Natural killer cell (primary cell): ENCODE data around the gene PPIF. TPM values are rescaled to one million over a fixed set of nuclear protein-coding genes. Genes with fewer than 3 reads are reported as not detected.

ENCODE experiments used
- ATAC-seq, 3 donors: fragments of 150-1000 bp in 2 of 3; fragments of 200-7000 bp in 1 of 3; cut with Tn5 transposase; 1 replicate in 1 of 3; 2 replicates in 2 of 3; pipeline ENCODE4 v1.10.0; 2021; ENCODE audit warnings: mild to moderate bottlenecking in 2 of 3, moderate library complexity in 2 of 3
- DNase-seq, 2 donors: peaks; one replicate each; pipeline versions ENCODE4 v3.0.0 to v3.0.0-alpha.2; 2013 to 2021; ENCODE audit warnings: mixed read lengths in 1 of 2
- H3K27ac ChIP-seq: one replicate; pipeline ENCODE4 v1.5.1; 2013; ENCODE audit warnings: mild to moderate bottlenecking, low read length
- H3K27me3 ChIP-seq: one replicate; pipeline ENCODE4 v1.6.1; 2013; ENCODE audit warnings: low read length; ENCODE audit not compliant: control insufficient read depth, insufficient read depth
- H3K36me3 ChIP-seq: one replicate; pipeline ENCODE4 v1.6.1; 2013; ENCODE audit warnings: low read length; ENCODE audit not compliant: control insufficient read depth, insufficient read depth
- H3K4me1 ChIP-seq: one replicate; pipeline ENCODE4 v1.6.1; 2013; ENCODE audit warnings: low read length; ENCODE audit not compliant: control insufficient read depth, insufficient read depth
- H3K4me3 ChIP-seq: one replicate; pipeline ENCODE4 v1.5.1; 2013; ENCODE audit warnings: low read length
- H3K9me3 ChIP-seq: one replicate; pipeline ENCODE4 v1.6.1; 2013; ENCODE audit warnings: low read length; ENCODE audit not compliant: control insufficient read depth, insufficient read depth
- H3K27ac Mint-ChIP-seq, 2 donors: one replicate each; pipeline ENCODE4 v1.8.0; 2022; ENCODE audit warnings: mild to moderate bottlenecking in 2 of 2, mixed read lengths in 2 of 2, moderate library complexity in 1 of 2
- H3K27me3 Mint-ChIP-seq, 2 donors: one replicate each; pipeline ENCODE4 v1.8.0; 2022; ENCODE audit warnings: low read depth in 2 of 2, mixed read lengths in 2 of 2
- H3K36me3 Mint-ChIP-seq: one replicate; pipeline ENCODE4 v1.8.0; 2022; ENCODE audit warnings: mixed read lengths
- H3K4me1 Mint-ChIP-seq, 2 donors: one replicate each; pipeline ENCODE4 v1.8.0; 2022; ENCODE audit warnings: mixed read lengths in 2 of 2
- H3K4me3 Mint-ChIP-seq: one replicate; pipeline ENCODE4 v1.8.0; 2022; ENCODE audit warnings: mild to moderate bottlenecking, moderate library complexity, mixed read lengths
- H3K9me3 Mint-ChIP-seq, 2 donors: one replicate each; pipeline ENCODE4 v1.8.0; 2022; ENCODE audit warnings: mixed read lengths in 2 of 2
- CTCF ChIP-seq: fragments of 200-600 bp; IDR thresholded peaks from one replicate; pipeline ENCODE4 v1.8.0; 2022; ENCODE audit warnings: antibody characterized with exemption
- WGBS: methylation state at CpG from one replicate; pipeline ENCODE4 v1.1.7; 2013; ENCODE audit warnings: missing lambda C conversion rate; ENCODE audit not compliant: insufficient coverage; 5-methylcytosine and 5-hydroxymethylcytosine counted together
- intact Hi-C: fragments of 100-400 bp; cut with micrococcal nuclease; formaldehyde crosslinking; loops from one replicate; pipeline ENCODE4 v1.14.2; 2022
- total RNA-seq, 4 donors: library from RNA; stranded (reverse); fragments of 120-200 nt in 1 of 4; gene quantifications; one replicate each; pipeline versions ENCODE4 v1.2.3 to v1.2.4, GENCODE V29; 2013 to 2022

Gene PPIF
- total RNA-seq, 3 donors from 2014 or later (not counting 1 experiment from before 2014, with no cell fraction given), result 59.5 to 99.1 (median 66.3) TPM

GRCh38 chr10:79401015-79401921 is 54.0 kb downstream of the PPIF start:
- no peak for TF ChIP-seq CTCF
- intact Hi-C loops, result no loop called here
- ATAC-seq (no peak), DNase-seq (no peak)
- no peaks in the 10 kb centered on the region for H3K36me3 Mint-ChIP-seq
- H3K9me3 Mint-ChIP-seq, result no peaks in the 10 kb centered on the region
- no peaks in the 10 kb centered on the region for H3K36me3 ChIP-seq
- no peak overlapping the region for H3K4me3 Mint-ChIP-seq
- H3K4me1 Mint-ChIP-seq, result peaks cover 0 to 19% of the 10 kb centered on the region in 2 donors
- H3K27ac ChIP-seq, result no peak overlapping the region
- no peaks in the 10 kb centered on the region for H3K9me3 ChIP-seq
- 89% methylated on average over 23 of the region's 23 CpGs for WGBS
- H3K4me1 ChIP-seq, result peaks cover 10% of the 10 kb centered on the region
- H3K27me3 Mint-ChIP-seq, result no peaks in the 10 kb centered on the region
- H3K27ac Mint-ChIP-seq, result no peak overlapping the region
- no peak overlapping the region for H3K4me3 ChIP-seq
- no peaks in the 10 kb centered on the region for H3K27me3 ChIP-seq

- H3K4me3 Mint-ChIP-seq, result no peak overlapping the region
- H3K27me3 Mint-ChIP-seq, result no peaks in the 10 kb centered on the region
- Histone ChIP-seq H3K27ac (no peak overlapping the region), H3K27me3 (no peaks in the 10 kb centered on the region), H3K36me3 (no peaks in the 10 kb centered on the region), H3K9me3 (no peaks in the 10 kb centered on the region), H3K4me3 (no peak overlapping the region), H3K4me1 (peaks cover 10% of the 10 kb centered on the region)
- H3K4me1 Mint-ChIP-seq, result peaks cover 0 to 19% of the 10 kb centered on the region in 2 donors
- H3K9me3 Mint-ChIP-seq, result no peaks in the 10 kb centered on the region
- DNase-seq (no peak), ATAC-seq (no peak)
- no peak overlapping the region for H3K27ac Mint-ChIP-seq
- WGBS, result 94% methylated on average over 7 of the region's 7 CpGs
- intact Hi-C loops, result no loop called here
- H3K36me3 Mint-ChIP-seq, result no peaks in the 10 kb centered on the region
- TF ChIP-seq CTCF, result no peak
These were observed 55.3 kb downstream of the PPIF start for GRCh38 chr10:79402625-79402946.

GRCh38 chr10:79402951-79403350 is 55.7 kb downstream of the PPIF start:
- Histone ChIP-seq H3K4me1 (peaks cover 10% of the 10 kb centered on the region), H3K36me3 (no peaks in the 10 kb centered on the region), H3K27me3 (no peaks in the 10 kb centered on the region), H3K27ac (no peak overlapping the region), H3K9me3 (no peaks in the 10 kb centered on the region), H3K4me3 (no peak overlapping the region)
- Mint-ChIP-seq H3K4me1 (peaks cover 0 to 19% of the 10 kb centered on the region in 2 donors), H3K9me3 (no peaks in the 10 kb centered on the region), H3K27ac (no peak overlapping the region), H3K36me3 (no peaks in the 10 kb centered on the region), H3K27me3 (no peaks in the 10 kb centered on the region), H3K4me3 (no peak overlapping the region)
- DNase-seq (no peak), ATAC-seq (no peak)
- TF ChIP-seq CTCF, result no peak
- intact Hi-C loops, result no loop called here
- WGBS, result 58% methylated on average over 8 of the region's 8 CpGs
